Ascending aorta (tissue), 2 donors: ENCODE results near the gene CBFA2T2. TPM values are rescaled to one million over a fixed set of nuclear protein-coding genes. Genes with fewer than 3 reads are reported as not detected.
"Not testable (repeated sequence)": the region's sequence is repeated elsewhere in the genome, so short reads cannot be mapped to it uniquely, and the experiment has no call there.

Experiments
- DNase-seq, 2 donors: peaks; one replicate each; pipeline ENCODE4 v3.0.0-alpha.2; 2019; ENCODE audit warnings: low spot score in 2 of 2
- H3K27ac ChIP-seq, 2 donors: fragments of 200-600 bp; sonication (generic); one replicate each; pipeline ENCODE4 v1.5.1; 2016 to 2017; ENCODE audit warnings: mild to moderate bottlenecking in 1 of 2
- H3K27me3 ChIP-seq: fragments of 200-600 bp; sonication (generic); one replicate; pipeline ENCODE4 v1.5.1; 2017
- H3K36me3 ChIP-seq, 2 donors: fragments of 200-600 bp; sonication (generic); one replicate each; pipeline ENCODE4 v1.5.1; 2016
- H3K4me1 ChIP-seq, 2 donors: fragments of 200-600 bp; sonication (generic); one replicate each; pipeline ENCODE4 v1.5.1; 2016 to 2017; ENCODE audit warnings: mild to moderate bottlenecking in 1 of 2
- H3K4me3 ChIP-seq, 2 donors: fragments of 200-600 bp; sonication (generic); one replicate each; pipeline ENCODE4 v1.5.1; 2016 to 2017; ENCODE audit warnings: mild to moderate bottlenecking in 1 of 2
- H3K9me3 ChIP-seq, 2 donors: fragments of 200-600 bp; sonication (generic); one replicate each; pipeline ENCODE4 v1.5.1; 2016
- intact Hi-C: fragments of 100-400 bp; cut with DNase I; formaldehyde crosslinking; loops from one replicate; pipeline ENCODE4 v1.15.1; 2023
- total RNA-seq: library from RNA; depleted of rRNA; stranded (reverse); fragments of >200 nt; gene quantifications from one replicate; pipeline ENCODE4 v1.1.0, GENCODE V29; 2016
- TF ChIP-seq, protein P1 (sequence below), 3 experiments: fragments of 200-600 bp in 2 of 3; fragments of 450-650 bp in 1 of 3; sonication (generic) in 2 of 3; IDR thresholded peaks; one replicate each; pipeline ENCODE4 v1.5.1; 2016 to 2019; ENCODE audit warnings: antibody characterized with exemption in 3 of 3, mild to moderate bottlenecking in 1 of 3, moderate library complexity in 1 of 3

CBFA2T2 gene
- total RNA-seq, 1 donor from 2014 or later, result 22.4 TPM

DNA sequence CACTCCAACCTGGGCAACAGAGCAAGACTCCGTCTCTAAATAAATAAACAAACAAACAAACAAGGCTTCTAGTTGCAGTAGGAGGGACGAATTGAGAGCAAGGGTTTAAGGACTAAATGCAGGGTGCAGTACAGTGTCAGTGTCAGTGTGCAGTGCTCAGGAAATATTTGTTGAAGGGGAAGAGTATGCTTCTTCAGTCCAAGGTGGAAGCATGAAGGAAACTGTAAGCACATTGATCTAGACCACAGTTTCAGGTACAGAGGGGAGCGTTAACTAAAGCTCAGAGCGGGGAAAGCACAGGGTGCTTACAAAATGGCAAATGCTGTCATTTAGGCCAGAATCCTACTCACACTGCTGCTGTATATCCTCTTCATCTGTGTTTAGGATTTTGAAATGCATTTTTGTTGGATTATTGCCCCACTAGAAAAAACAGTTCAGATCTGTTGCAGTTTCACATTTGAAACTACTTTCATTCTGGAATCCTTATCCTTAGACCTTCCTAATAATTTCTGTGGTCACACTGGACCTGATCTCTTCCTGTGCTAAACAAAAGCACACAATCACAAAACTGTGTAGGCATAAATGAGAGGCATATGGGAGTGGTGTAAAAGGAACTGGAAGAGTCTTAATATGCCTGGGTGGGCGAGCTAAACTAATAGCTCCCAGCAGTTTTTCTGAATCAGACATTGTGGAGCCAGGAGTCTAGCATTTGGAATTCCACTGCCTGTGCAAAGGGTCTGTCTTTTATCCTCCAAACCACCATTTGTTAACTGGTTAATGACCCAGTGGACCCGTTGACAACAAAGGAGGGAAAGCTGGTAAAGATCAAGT, 41.4 kb downstream of the CBFA2T2 start:
- H3K36me3 ChIP-seq, result no peaks in the 10 kb centered on the region
- peaks cover 0 to 12% of the 10 kb centered on the region in 2 donors for H3K4me1 ChIP-seq
- no peak for DNase-seq
- no peaks in the 10 kb centered on the region for H3K9me3 ChIP-seq
- no peak overlapping the region for H3K4me3 ChIP-seq
- TF ChIP-seq, protein P1, sequence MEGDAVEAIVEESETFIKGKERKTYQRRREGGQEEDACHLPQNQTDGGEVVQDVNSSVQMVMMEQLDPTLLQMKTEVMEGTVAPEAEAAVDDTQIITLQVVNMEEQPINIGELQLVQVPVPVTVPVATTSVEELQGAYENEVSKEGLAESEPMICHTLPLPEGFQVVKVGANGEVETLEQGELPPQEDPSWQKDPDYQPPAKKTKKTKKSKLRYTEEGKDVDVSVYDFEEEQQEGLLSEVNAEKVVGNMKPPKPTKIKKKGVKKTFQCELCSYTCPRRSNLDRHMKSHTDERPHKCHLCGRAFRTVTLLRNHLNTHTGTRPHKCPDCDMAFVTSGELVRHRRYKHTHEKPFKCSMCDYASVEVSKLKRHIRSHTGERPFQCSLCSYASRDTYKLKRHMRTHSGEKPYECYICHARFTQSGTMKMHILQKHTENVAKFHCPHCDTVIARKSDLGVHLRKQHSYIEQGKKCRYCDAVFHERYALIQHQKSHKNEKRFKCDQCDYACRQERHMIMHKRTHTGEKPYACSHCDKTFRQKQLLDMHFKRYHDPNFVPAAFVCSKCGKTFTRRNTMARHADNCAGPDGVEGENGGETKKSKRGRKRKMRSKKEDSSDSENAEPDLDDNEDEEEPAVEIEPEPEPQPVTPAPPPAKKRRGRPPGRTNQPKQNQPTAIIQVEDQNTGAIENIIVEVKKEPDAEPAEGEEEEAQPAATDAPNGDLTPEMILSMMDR (IDR thresholded peaks at IDR 0.05), result no peak
- intact Hi-C loops, result no loop called here
- H3K27ac ChIP-seq, result no peak overlapping the region
- H3K27me3 ChIP-seq, result no peaks in the 10 kb centered on the region

DNA sequence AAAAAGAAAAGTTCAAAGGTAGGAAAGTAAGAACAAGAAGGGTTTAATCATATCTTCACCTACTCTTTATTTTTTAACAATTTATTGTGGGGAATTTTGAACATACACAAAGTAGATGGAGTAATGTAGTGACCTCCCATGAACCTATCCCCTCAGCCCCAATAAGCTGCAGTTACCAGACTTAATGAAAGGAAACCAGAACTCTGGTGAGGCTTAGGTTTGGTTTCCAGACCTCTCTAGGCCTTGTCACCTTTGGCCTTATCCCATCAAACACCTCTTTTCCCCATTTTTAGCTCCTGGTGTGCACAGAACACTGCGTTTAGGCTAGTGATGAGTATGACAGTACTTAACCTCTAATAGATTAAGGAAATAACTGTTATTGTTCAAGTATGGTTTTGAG, 42.0 kb downstream of the CBFA2T2 start:
- Histone ChIP-seq H3K9me3 (no peaks in the 10 kb centered on the region), H3K4me3 (no peak overlapping the region), H3K27me3 (no peaks in the 10 kb centered on the region), H3K36me3 (no peaks in the 10 kb centered on the region), H3K27ac (no peak overlapping the region), H3K4me1 (peaks cover 0 to 12% of the 10 kb centered on the region in 2 donors)
- intact Hi-C loops, result no loop called here
- no peak for DNase-seq
- TF ChIP-seq, protein P1 (IDR thresholded peaks at IDR 0.05), result no peak

GRCh38 chr20:33532753-33533459, 43.0 kb downstream of the CBFA2T2 start:
- TF ChIP-seq, protein P1 (IDR thresholded peaks at IDR 0.05), result no peak
- intact Hi-C loops, result no loop called here
- H3K27ac ChIP-seq, result no peak overlapping the region

GRCh38 chr20:33535717-33536116, 45.8 kb downstream of the CBFA2T2 start:
- H3K4me1 ChIP-seq, intact Hi-C loops, H3K4me3 ChIP-seq: not testable (repeated sequence)

More at GRCh38 chr20:33532753-33533459, 43.0 kb downstream of the CBFA2T2 start:
- no peak for DNase-seq
- Histone ChIP-seq H3K9me3 (no peaks in the 10 kb centered on the region), H3K27me3 (no peaks in the 10 kb centered on the region), H3K36me3 (no peaks in the 10 kb centered on the region), H3K4me1 (peaks cover 0 to 7% of the 10 kb centered on the region in 2 donors), H3K4me3 (no peak overlapping the region)

GRCh38 chr20:33537608-33538007, 47.7 kb downstream of the CBFA2T2 start:
- H3K36me3 ChIP-seq, result no peaks in the 10 kb centered on the region
- H3K27ac ChIP-seq, result no peak overlapping the region
- intact Hi-C loops, result no loop called here
- no peak overlapping the region for H3K4me3 ChIP-seq
- TF ChIP-seq, protein P1 (IDR thresholded peaks at IDR 0.05), result no peak
- DNase-seq, result no peak
- no peaks in the 10 kb centered on the region for H3K9me3 ChIP-seq
- no peaks in the 10 kb centered on the region for H3K27me3 ChIP-seq
- peaks cover 0 to 4% of the 10 kb centered on the region in 2 donors for H3K4me1 ChIP-seq

More at GRCh38 chr20:33535717-33536116, 45.8 kb downstream of the CBFA2T2 start:
- not testable (repeated sequence) for DNase-seq, H3K27me3 ChIP-seq, H3K36me3 ChIP-seq, H3K9me3 ChIP-seq, H3K27ac ChIP-seq

DNA sequence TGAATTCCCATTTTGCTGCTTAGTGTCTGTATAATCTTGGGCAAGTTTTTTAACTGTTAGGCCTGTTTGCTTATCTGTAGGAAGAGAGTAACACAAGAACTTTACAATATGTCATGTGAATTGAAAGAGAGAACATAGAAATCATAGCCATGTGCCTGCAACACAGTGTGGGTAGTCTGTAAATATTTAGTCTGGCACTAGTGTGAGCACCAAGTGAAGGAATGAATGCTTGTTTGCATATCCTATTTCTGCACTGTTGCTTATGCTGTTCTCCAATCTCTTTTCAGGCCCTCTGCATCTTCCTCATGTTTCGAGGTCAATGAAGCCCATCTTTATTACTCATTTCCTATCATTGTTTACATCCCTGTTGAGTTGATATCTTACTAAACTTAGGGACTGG, 49.2 kb downstream of the CBFA2T2 start:
- H3K36me3 ChIP-seq, result no peaks in the 10 kb centered on the region
- H3K4me3 ChIP-seq, result no peak overlapping the region
- no peak overlapping the region for H3K27ac ChIP-seq
- TF ChIP-seq, protein P1 (IDR thresholded peaks at IDR 0.05), result no peak
- H3K9me3 ChIP-seq, result no peaks in the 10 kb centered on the region
- H3K27me3 ChIP-seq, result no peaks in the 10 kb centered on the region
- intact Hi-C loops, result no loop called here
- peaks cover 0 to 4% of the 10 kb centered on the region in 2 donors for H3K4me1 ChIP-seq
- DNase-seq, result no peak
